ENCODE results near the gene TMEM176A.

The TMEM176A gene

DNA sequence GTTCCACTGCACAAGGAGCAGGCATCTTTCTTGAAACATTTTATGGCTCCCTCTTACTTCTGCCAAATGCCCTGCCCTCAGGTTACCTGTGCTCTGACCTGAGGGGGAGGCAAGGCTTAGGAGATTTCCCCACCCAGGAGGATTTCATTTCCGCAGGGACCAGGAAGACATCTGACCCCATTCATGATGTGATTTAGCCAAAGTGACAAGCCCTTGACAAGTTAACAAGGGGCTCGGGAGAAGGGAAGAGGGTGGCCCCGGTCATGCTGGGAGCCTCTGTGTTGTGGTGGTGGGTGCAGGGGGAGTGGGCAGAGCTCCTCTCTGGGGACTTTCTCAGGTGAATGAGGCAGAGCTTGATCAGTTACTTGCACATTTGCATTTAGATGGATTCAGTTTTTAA lies 44.4 kb upstream of the TMEM176A start:
- Histone ChIP-seq H4K20me1 (ENCODE audit: low read depth, low read length) (no peaks in the 10 kb centered on the region), H3K4me3 (ENCODE audit: insufficient read depth, low read length, poor library complexity, severe bottlenecking) (no peak overlapping the region), H3K27ac (ENCODE audit: low read depth, low read length) (no peak overlapping the region), H2AFZ (ENCODE audit: low read depth, low read length, severe bottlenecking) (no peak overlapping the region), H3K36me3 (ENCODE audit: low read length) (no peaks in the 10 kb centered on the region), H3K9ac (ENCODE audit: low read length) (no peak overlapping the region), H3K9me2 (replicated peaks; ENCODE audit: insufficient read depth, low read length) (no peaks in the 10 kb centered on the region), H3K79me2 (ENCODE audit: insufficient read depth, low read length) (no peaks in the 10 kb centered on the region), H3K4me2 (ENCODE audit: low read depth, low read length, poor library complexity, severe bottlenecking) (no peak overlapping the region), H3F3A (ENCODE audit: insufficient read depth) (no peaks in the 10 kb centered on the region), H3K9me3 (ENCODE audit: insufficient read depth, low read length) (no peaks in the 10 kb centered on the region), H3K27me3 (ENCODE audit: low read length) (no peaks in the 10 kb centered on the region)
- TF ChIP-seq EZH2phosphoT487 (conservative IDR thresholded peaks at IDR 0.05; ENCODE audit: low read length) = no peak
- TF ChIP-seq, protein P1, sequence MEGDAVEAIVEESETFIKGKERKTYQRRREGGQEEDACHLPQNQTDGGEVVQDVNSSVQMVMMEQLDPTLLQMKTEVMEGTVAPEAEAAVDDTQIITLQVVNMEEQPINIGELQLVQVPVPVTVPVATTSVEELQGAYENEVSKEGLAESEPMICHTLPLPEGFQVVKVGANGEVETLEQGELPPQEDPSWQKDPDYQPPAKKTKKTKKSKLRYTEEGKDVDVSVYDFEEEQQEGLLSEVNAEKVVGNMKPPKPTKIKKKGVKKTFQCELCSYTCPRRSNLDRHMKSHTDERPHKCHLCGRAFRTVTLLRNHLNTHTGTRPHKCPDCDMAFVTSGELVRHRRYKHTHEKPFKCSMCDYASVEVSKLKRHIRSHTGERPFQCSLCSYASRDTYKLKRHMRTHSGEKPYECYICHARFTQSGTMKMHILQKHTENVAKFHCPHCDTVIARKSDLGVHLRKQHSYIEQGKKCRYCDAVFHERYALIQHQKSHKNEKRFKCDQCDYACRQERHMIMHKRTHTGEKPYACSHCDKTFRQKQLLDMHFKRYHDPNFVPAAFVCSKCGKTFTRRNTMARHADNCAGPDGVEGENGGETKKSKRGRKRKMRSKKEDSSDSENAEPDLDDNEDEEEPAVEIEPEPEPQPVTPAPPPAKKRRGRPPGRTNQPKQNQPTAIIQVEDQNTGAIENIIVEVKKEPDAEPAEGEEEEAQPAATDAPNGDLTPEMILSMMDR (IDR thresholded peaks at IDR 0.05; ENCODE audit: insufficient read depth, low read length, poor library complexity, severe bottlenecking) = no peak

DNA sequence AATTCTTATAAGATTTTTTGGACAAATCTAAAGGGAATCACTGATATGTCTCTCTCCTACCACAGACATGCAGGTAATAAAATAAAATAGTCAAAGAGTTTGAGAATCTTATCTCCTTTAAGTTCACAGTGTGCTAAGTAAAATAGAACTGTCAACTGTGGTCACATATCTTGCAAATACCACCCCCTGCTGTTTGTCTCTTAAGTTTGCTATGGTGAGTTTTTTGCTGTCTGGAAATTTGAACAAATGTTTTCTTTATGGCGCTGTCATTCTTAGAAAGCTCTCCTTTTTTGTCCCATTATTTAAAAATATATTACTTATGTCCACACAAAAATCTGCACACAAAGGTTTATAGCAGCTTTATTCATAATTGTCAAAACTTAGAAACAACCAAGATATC lies 43.7 kb upstream of the TMEM176A start:
- no peaks in the 10 kb centered on the region for H3F3A ChIP-seq (ENCODE audit: insufficient read depth)
- no peak overlapping the region for H2AFZ ChIP-seq (ENCODE audit: low read depth, low read length, severe bottlenecking)
- H3K4me2 ChIP-seq (ENCODE audit: low read depth, low read length, poor library complexity, severe bottlenecking) = no peak overlapping the region
- no peaks in the 10 kb centered on the region for H3K79me2 ChIP-seq (ENCODE audit: insufficient read depth, low read length)
- H4K20me1 ChIP-seq (ENCODE audit: low read depth, low read length) = no peaks in the 10 kb centered on the region
- TF ChIP-seq, protein P1 (IDR thresholded peaks at IDR 0.05; ENCODE audit: insufficient read depth, low read length, poor library complexity, severe bottlenecking) = no peak
- no peak for TF ChIP-seq EZH2phosphoT487 (conservative IDR thresholded peaks at IDR 0.05; ENCODE audit: low read length)
- H3K36me3 ChIP-seq (ENCODE audit: low read length) = no peaks in the 10 kb centered on the region
- no peak overlapping the region for H3K4me3 ChIP-seq (ENCODE audit: insufficient read depth, low read length, poor library complexity, severe bottlenecking)
- no peak overlapping the region for H3K27ac ChIP-seq (ENCODE audit: low read depth, low read length)
- no peaks in the 10 kb centered on the region for H3K9me2 ChIP-seq (replicated peaks; ENCODE audit: insufficient read depth, low read length)
- H3K9me3 ChIP-seq (ENCODE audit: insufficient read depth, low read length) = no peaks in the 10 kb centered on the region
- H3K27me3 ChIP-seq (ENCODE audit: low read length) = no peaks in the 10 kb centered on the region
- H3K9ac ChIP-seq (ENCODE audit: low read length) = no peak overlapping the region

DNA sequence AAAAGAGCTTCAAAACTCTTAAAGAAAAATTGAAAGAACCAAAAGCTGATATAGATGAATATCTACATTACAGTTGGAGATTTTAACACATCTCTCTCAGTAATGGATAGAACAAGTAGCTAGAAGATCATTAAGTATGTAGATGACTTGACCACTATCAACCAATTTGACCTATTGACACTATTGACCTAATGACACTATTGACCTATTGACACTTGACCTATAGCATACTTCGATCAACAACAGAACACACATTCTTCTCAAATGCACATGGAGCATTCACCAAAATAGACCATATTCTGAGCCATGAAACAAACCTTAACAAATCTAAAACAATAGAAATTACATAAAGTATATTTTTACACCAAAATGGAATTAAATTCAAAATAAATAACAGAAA lies 41.1 kb upstream of the TMEM176A start:
- Histone ChIP-seq H3K4me2 (ENCODE audit: low read depth, low read length, poor library complexity, severe bottlenecking) (no peak overlapping the region), H3K4me3 (ENCODE audit: insufficient read depth, low read length, poor library complexity, severe bottlenecking) (no peak overlapping the region), H3K9ac (ENCODE audit: low read length) (no peak overlapping the region), H3K27ac (ENCODE audit: low read depth, low read length) (no peak overlapping the region), H3F3A (ENCODE audit: insufficient read depth) (no peaks in the 10 kb centered on the region), H3K9me3 (ENCODE audit: insufficient read depth, low read length) (no peaks in the 10 kb centered on the region), H3K27me3 (ENCODE audit: low read length) (no peaks in the 10 kb centered on the region), H4K20me1 (ENCODE audit: low read depth, low read length) (no peaks in the 10 kb centered on the region), H3K9me2 (replicated peaks; ENCODE audit: insufficient read depth, low read length) (no peaks in the 10 kb centered on the region), H3K36me3 (ENCODE audit: low read length) (no peaks in the 10 kb centered on the region), H2AFZ (ENCODE audit: low read depth, low read length, severe bottlenecking) (no peak overlapping the region), H3K79me2 (ENCODE audit: insufficient read depth, low read length) (no peaks in the 10 kb centered on the region)
- TF ChIP-seq EZH2phosphoT487 (conservative IDR thresholded peaks at IDR 0.05; ENCODE audit: low read length) = no peak
- TF ChIP-seq, protein P1 (IDR thresholded peaks at IDR 0.05; ENCODE audit: insufficient read depth, low read length, poor library complexity, severe bottlenecking) = no peak

DNA sequence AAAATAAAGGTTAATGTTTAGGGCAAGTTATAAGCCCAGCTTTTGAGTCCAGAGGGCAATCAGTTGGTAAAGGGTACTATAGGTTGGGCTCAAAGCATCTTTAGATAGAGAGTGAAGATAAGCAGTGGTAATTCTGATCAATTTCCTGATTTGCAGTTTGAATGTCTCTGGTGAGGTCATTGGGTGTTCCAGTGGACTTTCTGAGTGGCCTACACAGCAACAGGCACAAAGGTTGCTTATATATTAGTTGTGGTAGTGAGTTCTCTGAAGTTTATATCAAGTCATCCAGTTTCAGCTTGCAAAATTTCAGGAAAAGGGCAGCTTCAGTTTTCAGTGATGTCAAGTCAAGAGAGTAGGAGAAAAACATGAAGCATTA lies 34.2 kb upstream of the TMEM176A start:
- Histone ChIP-seq H4K20me1 (ENCODE audit: low read depth, low read length) (no peaks in the 10 kb centered on the region), H3K4me2 (ENCODE audit: low read depth, low read length, poor library complexity, severe bottlenecking) (no peak overlapping the region), H3K36me3 (ENCODE audit: low read length) (no peaks in the 10 kb centered on the region), H3K9me3 (ENCODE audit: insufficient read depth, low read length) (no peaks in the 10 kb centered on the region), H3F3A (ENCODE audit: insufficient read depth) (no peaks in the 10 kb centered on the region), H3K9me2 (replicated peaks; ENCODE audit: insufficient read depth, low read length) (no peaks in the 10 kb centered on the region), H3K79me2 (ENCODE audit: insufficient read depth, low read length) (no peaks in the 10 kb centered on the region), H3K4me3 (ENCODE audit: insufficient read depth, low read length, poor library complexity, severe bottlenecking) (no peak overlapping the region), H3K27ac (ENCODE audit: low read depth, low read length) (no peak overlapping the region), H3K9ac (ENCODE audit: low read length) (no peak overlapping the region), H3K27me3 (ENCODE audit: low read length) (no peaks in the 10 kb centered on the region), H2AFZ (ENCODE audit: low read depth, low read length, severe bottlenecking) (no peak overlapping the region)
- TF ChIP-seq, protein P1 (IDR thresholded peaks at IDR 0.05; ENCODE audit: insufficient read depth, low read length, poor library complexity, severe bottlenecking) = no peak
- TF ChIP-seq EZH2phosphoT487 (conservative IDR thresholded peaks at IDR 0.05; ENCODE audit: low read length) = no peak
